Measurements from ENCODE around the gene IL1R1. TPM values are rescaled to one million over a fixed set of nuclear protein-coding genes. Genes with fewer than 3 reads are reported as not detected.

IL1R1 gene
- total RNA-seq, 1 donor from 2014 or later, result 1.5 TPM

- Mint-ChIP-seq H3K4me1 (ENCODE audit: low read depth) (peaks cover 9% of the 10 kb centered on the region), H3K4me3 (no peak overlapping the region), H3K27ac (no peak overlapping the region), H3K9me3 (no peaks in the 10 kb centered on the region), H3K36me3 (ENCODE audit: low read depth) (no peaks in the 10 kb centered on the region), H3K27me3 (ENCODE audit: insufficient read depth) (peaks cover 2% of the 10 kb centered on the region)
- intact Hi-C loops (cut with micrococcal nuclease), result no loop called here
- no peak for DNase-seq (ENCODE audit: low spot score)
These were observed 33.6 kb downstream of the IL1R1 start for GRCh38 chr2:102176172-102176571.

GRCh38 chr2:102177814-102178478 lies 35.4 kb downstream of the IL1R1 start:
- Mint-ChIP-seq H3K4me1 (ENCODE audit: low read depth) (peaks cover 2% of the 10 kb centered on the region), H3K9me3 (no peaks in the 10 kb centered on the region), H3K36me3 (ENCODE audit: low read depth) (no peaks in the 10 kb centered on the region), H3K4me3 (no peak overlapping the region), H3K27me3 (ENCODE audit: insufficient read depth) (peaks cover 13% of the 10 kb centered on the region), H3K27ac (no peak overlapping the region)
- intact Hi-C loops (cut with micrococcal nuclease), result no loop called here
- no peak for DNase-seq (ENCODE audit: low spot score)

- H3K4me1 Mint-ChIP-seq (ENCODE audit: low read depth), result no peaks in the 10 kb centered on the region
- DNase-seq (ENCODE audit: low spot score), result no peak
- H3K4me3 Mint-ChIP-seq, result no peak overlapping the region
- intact Hi-C loops (cut with micrococcal nuclease), result no loop called here
- H3K36me3 Mint-ChIP-seq (ENCODE audit: low read depth), result no peaks in the 10 kb centered on the region
- no peaks in the 10 kb centered on the region for H3K9me3 Mint-ChIP-seq
- H3K27me3 Mint-ChIP-seq (ENCODE audit: insufficient read depth), result peaks cover 21% of the 10 kb centered on the region
- no peak overlapping the region for H3K27ac Mint-ChIP-seq
These were observed 36.5 kb downstream of the IL1R1 start for GRCh38 chr2:102179061-102179460.

- H3K27me3 Mint-ChIP-seq (ENCODE audit: insufficient read depth), result peaks cover 21% of the 10 kb centered on the region
- no peak overlapping the region for H3K4me3 Mint-ChIP-seq
- peaks cover 1% of the 10 kb centered on the region for H3K4me1 Mint-ChIP-seq (ENCODE audit: low read depth)
- H3K36me3 Mint-ChIP-seq (ENCODE audit: low read depth), result no peaks in the 10 kb centered on the region
- H3K27ac Mint-ChIP-seq, result no peak overlapping the region
- no peaks in the 10 kb centered on the region for H3K9me3 Mint-ChIP-seq
- DNase-seq (ENCODE audit: low spot score), result no peak
- intact Hi-C loops (cut with micrococcal nuclease), result loop anchor here (10.0 kb wide), 1 partner anchor 295 kb away; no protein-coding TSS in a partner anchor
These were observed 37.5 kb downstream of the IL1R1 start for GRCh38 chr2:102179788-102180686.

- Mint-ChIP-seq H3K27me3 (ENCODE audit: insufficient read depth) (peaks cover 21% of the 10 kb centered on the region), H3K27ac (no peak overlapping the region), H3K9me3 (no peaks in the 10 kb centered on the region), H3K4me1 (ENCODE audit: low read depth) (peaks cover 7% of the 10 kb centered on the region), H3K4me3 (no peak overlapping the region), H3K36me3 (ENCODE audit: low read depth) (no peaks in the 10 kb centered on the region)
- no peak for DNase-seq (ENCODE audit: low spot score)
- intact Hi-C loops (cut with micrococcal nuclease), result loop anchor here (10.0 kb wide), 1 partner anchor 296 kb away; no protein-coding TSS in a partner anchor
These were observed 38.1 kb downstream of the IL1R1 start for GRCh38 chr2:102180687-102180999.

GRCh38 chr2:102181376-102181775 lies 38.8 kb downstream of the IL1R1 start:
- intact Hi-C loops (cut with micrococcal nuclease), result loop anchor here (10.0 kb wide), 1 partner anchor 297 kb away; no protein-coding TSS in a partner anchor
- Mint-ChIP-seq H3K9me3 (no peaks in the 10 kb centered on the region), H3K27ac (no peak overlapping the region), H3K36me3 (ENCODE audit: low read depth) (no peaks in the 10 kb centered on the region), H3K4me1 (ENCODE audit: low read depth) (peaks cover 8% of the 10 kb centered on the region), H3K4me3 (no peak overlapping the region), H3K27me3 (ENCODE audit: insufficient read depth) (peaks cover 25% of the 10 kb centered on the region)
- DNase-seq (ENCODE audit: low spot score), result no peak

- H3K36me3 Mint-ChIP-seq (ENCODE audit: low read depth), result no peaks in the 10 kb centered on the region
- H3K4me1 Mint-ChIP-seq (ENCODE audit: low read depth), result peaks cover 13% of the 10 kb centered on the region
- DNase-seq (ENCODE audit: low spot score), result no peak
- no peak overlapping the region for H3K4me3 Mint-ChIP-seq
- no peaks in the 10 kb centered on the region for H3K9me3 Mint-ChIP-seq
- no peak overlapping the region for H3K27ac Mint-ChIP-seq
- intact Hi-C loops (cut with micrococcal nuclease), result loop anchor here (10.0 kb wide), 1 partner anchor 297 kb away; no protein-coding TSS in a partner anchor
- H3K27me3 Mint-ChIP-seq (ENCODE audit: insufficient read depth), result peaks cover 26% of the 10 kb centered on the region
These were observed 39.5 kb downstream of the IL1R1 start for GRCh38 chr2:102181919-102182635.

GRCh38 chr2:102184018-102184417 lies 41.5 kb downstream of the IL1R1 start:
- Mint-ChIP-seq H3K27me3 (ENCODE audit: insufficient read depth) (peaks cover 29% of the 10 kb centered on the region), H3K4me1 (ENCODE audit: low read depth) (peaks cover 17% of the 10 kb centered on the region), H3K9me3 (no peaks in the 10 kb centered on the region), H3K4me3 (no peak overlapping the region), H3K27ac (no peak overlapping the region), H3K36me3 (ENCODE audit: low read depth) (no peaks in the 10 kb centered on the region)
- no peak for DNase-seq (ENCODE audit: low spot score)
- intact Hi-C loops (cut with micrococcal nuclease), result loop anchor here (2.0 to 10.0 kb wide), 2 partner anchors 265 to 299 kb away; no protein-coding TSS in a partner anchor

- Mint-ChIP-seq H3K27ac (no peak overlapping the region), H3K4me1 (ENCODE audit: low read depth) (peaks cover 17% of the 10 kb centered on the region)
- intact Hi-C loops (cut with micrococcal nuclease), result loop anchor here (2.0 to 10.0 kb wide), 2 partner anchors 264 to 300 kb away; no protein-coding TSS in a partner anchor
These were observed 42.0 kb downstream of the IL1R1 start for GRCh38 chr2:102184568-102184967.

GRCh38 chr2:102185347-102185746 lies 42.8 kb downstream of the IL1R1 start:
- H3K36me3 Mint-ChIP-seq (ENCODE audit: low read depth), result no peaks in the 10 kb centered on the region
- intact Hi-C loops (cut with micrococcal nuclease), result loop anchor here (1.0 to 10.0 kb wide), 4 partner anchors 55 to 301 kb away; no protein-coding TSS in a partner anchor
- no peaks in the 10 kb centered on the region for H3K9me3 Mint-ChIP-seq
- no peak overlapping the region for H3K27ac Mint-ChIP-seq
- DNase-seq (ENCODE audit: low spot score), result no peak
- peaks cover 29% of the 10 kb centered on the region for H3K27me3 Mint-ChIP-seq (ENCODE audit: insufficient read depth)
- peaks cover 17% of the 10 kb centered on the region for H3K4me1 Mint-ChIP-seq (ENCODE audit: low read depth)
- H3K4me3 Mint-ChIP-seq, result no peak overlapping the region

More at GRCh38 chr2:102184568-102184967, 42.0 kb downstream of the IL1R1 start:
- no peak for DNase-seq (ENCODE audit: low spot score)
- Mint-ChIP-seq H3K4me3 (no peak overlapping the region), H3K36me3 (ENCODE audit: low read depth) (no peaks in the 10 kb centered on the region), H3K27me3 (ENCODE audit: insufficient read depth) (peaks cover 29% of the 10 kb centered on the region), H3K9me3 (no peaks in the 10 kb centered on the region)

GRCh38 chr2:102186791-102187495 lies 44.4 kb downstream of the IL1R1 start, which contains the start of gene IL1RL2:
Gene IL1RL2, plus strand, starts transcription at chr2:102187023. Its CDS starts 845 bp downstream, at chr2:102187868.
- H3K27ac Mint-ChIP-seq, result peak within 1 kb of the TSS; percentile 63
- intact Hi-C loops (cut with micrococcal nuclease), result loop anchor here (10.0 kb wide), 1 partner anchor 302 kb away; no protein-coding TSS in a partner anchor
- no peak for DNase-seq (ENCODE audit: low spot score)

More at GRCh38 chr2:102186791-102187495, 44.4 kb downstream of the IL1R1 start, which contains the start of gene IL1RL2:
- Mint-ChIP-seq H3K36me3 (ENCODE audit: low read depth) (no peaks in the 10 kb centered on the region), H3K4me3 (peak within 1 kb of the TSS; percentile 73), H3K9me3 (no peaks in the 10 kb centered on the region), H3K27me3 (ENCODE audit: insufficient read depth) (peaks cover 25% of the 10 kb centered on the region), H3K4me1 (ENCODE audit: low read depth) (peaks cover 17% of the 10 kb centered on the region)

Data from activated T-helper 1 cell treated with anti-CD3 and anti-CD28 coated beads, Interleukin-12 subunit alpha, Interleukin-12 subunit beta, Interleukin-2, Interleukin-4 antibody, amounts not matched to agents 30 ng/mL and 10 ng/mL and 1 ng/mL, durations not matched to agents 14 hours and 24 hours and 36 hours (primary cell).